Measurements from ENCODE around the gene SUN3.
"Not testable (repeated sequence)": the region's sequence is repeated elsewhere in the genome, so short reads cannot be mapped to it uniquely, and the experiment has no call there.

The SUN3 gene

DNA sequence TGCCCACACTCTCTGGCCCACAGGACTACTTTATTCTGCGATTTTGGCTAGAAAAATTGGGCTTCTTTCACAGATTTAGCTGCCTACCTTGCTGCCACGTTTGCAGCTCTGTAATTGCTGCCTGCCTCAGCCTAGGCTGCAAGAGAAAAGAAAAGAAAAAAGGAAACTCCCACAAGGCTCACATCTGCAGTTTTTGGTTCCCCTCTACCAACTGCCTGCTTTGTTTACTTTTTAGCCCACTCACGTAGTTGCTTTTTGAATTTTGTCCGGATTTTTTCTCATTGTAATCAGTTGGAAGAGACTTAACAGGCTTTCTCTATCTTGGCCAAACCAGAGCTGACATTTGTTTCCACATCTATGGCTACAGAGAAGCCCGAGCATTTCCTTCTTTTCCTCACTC lies 24.3 kb downstream of the SUN3 start:
- Histone ChIP-seq H3K4me2 (ENCODE audit: low read length) (peak overlapping the region; percentile 53), H3K9me2 (ENCODE audit: low read depth, low read length) (no peaks in the 10 kb centered on the region), H3K4me1 (ENCODE audit: insufficient read depth, low read length, severe bottlenecking) (peaks cover 43% of the 10 kb centered on the region), H3K79me2 (ENCODE audit: insufficient read depth, low read length) (no peaks in the 10 kb centered on the region), H3K9me3 (ENCODE audit: low read length) (peaks cover 8% of the 10 kb centered on the region; the same call in 1 of the 2 replicates), H3F3A (ENCODE audit: insufficient read depth, low read length) (no peaks in the 10 kb centered on the region), H3K36me3 (ENCODE audit: insufficient read depth, low read length) (0 out of 2 replicates have a peak, but pooled peaks cover 3% of the 10 kb centered on the region), H3K27ac (ENCODE audit: low read depth, low read length, poor library complexity, severe bottlenecking) (peak overlapping the region; percentile 92), H3K27me3 (ENCODE audit: insufficient read depth, low read length) (no peaks in the 10 kb centered on the region), H4K20me1 (ENCODE audit: insufficient read depth, low read length) (no peaks in the 10 kb centered on the region), H3K4me3 (ENCODE audit: low read depth, low read length, poor library complexity, severe bottlenecking) (peak overlapping the region; percentile 31), H3K9ac (ENCODE audit: low read length) (peak overlapping the region; percentile 49), H2AFZ (ENCODE audit: low read length) (peak overlapping the region; percentile 86)
- TF ChIP-seq, protein P1, sequence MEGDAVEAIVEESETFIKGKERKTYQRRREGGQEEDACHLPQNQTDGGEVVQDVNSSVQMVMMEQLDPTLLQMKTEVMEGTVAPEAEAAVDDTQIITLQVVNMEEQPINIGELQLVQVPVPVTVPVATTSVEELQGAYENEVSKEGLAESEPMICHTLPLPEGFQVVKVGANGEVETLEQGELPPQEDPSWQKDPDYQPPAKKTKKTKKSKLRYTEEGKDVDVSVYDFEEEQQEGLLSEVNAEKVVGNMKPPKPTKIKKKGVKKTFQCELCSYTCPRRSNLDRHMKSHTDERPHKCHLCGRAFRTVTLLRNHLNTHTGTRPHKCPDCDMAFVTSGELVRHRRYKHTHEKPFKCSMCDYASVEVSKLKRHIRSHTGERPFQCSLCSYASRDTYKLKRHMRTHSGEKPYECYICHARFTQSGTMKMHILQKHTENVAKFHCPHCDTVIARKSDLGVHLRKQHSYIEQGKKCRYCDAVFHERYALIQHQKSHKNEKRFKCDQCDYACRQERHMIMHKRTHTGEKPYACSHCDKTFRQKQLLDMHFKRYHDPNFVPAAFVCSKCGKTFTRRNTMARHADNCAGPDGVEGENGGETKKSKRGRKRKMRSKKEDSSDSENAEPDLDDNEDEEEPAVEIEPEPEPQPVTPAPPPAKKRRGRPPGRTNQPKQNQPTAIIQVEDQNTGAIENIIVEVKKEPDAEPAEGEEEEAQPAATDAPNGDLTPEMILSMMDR (IDR thresholded peaks at IDR 0.05; ENCODE audit: low read length) = no peak

DNA sequence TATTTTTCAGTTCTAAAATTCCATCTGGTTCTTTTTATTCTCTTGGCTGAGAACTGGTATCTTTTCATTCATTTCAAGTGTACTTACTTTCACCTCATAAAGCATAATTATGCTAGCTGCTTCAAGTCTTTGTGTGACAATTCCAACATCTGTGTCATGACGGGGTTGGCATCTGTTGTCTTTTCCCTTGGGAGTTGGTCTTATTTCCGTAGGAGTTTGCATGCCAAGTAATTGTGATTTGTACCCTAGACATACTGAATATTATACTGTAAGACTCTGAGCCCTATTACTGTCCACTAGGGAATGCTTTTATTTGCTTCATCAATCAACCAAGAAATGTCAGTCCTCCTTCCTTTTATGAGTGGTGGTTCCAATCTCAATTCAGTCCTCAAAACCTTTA lies 24.9 kb downstream of the SUN3 start:
- H3K9ac ChIP-seq (ENCODE audit: low read length) = peak overlapping the region; percentile 49
- 0 out of 2 replicates have a peak, but pooled peaks cover 3% of the 10 kb centered on the region for H3K36me3 ChIP-seq (ENCODE audit: insufficient read depth, low read length)
- H3K27ac ChIP-seq (ENCODE audit: low read depth, low read length, poor library complexity, severe bottlenecking) = peak overlapping the region; percentile 92
- no peaks in the 10 kb centered on the region for H4K20me1 ChIP-seq (ENCODE audit: insufficient read depth, low read length)
- TF ChIP-seq, protein P1 (IDR thresholded peaks at IDR 0.05; ENCODE audit: low read length) = no peak
- TF ChIP-seq EZH2 (IDR thresholded peaks at IDR 0.05; ENCODE audit: borderline replicate concordance, low read length) = no peak
- H3K4me1 ChIP-seq (ENCODE audit: insufficient read depth, low read length, severe bottlenecking) = peaks cover 43% of the 10 kb centered on the region
- H3K9me3 ChIP-seq (ENCODE audit: low read length) = peaks cover 8% of the 10 kb centered on the region; the same call in 1 of the 2 replicates
- H3K27me3 ChIP-seq (ENCODE audit: insufficient read depth, low read length) = no peaks in the 10 kb centered on the region
- H3K4me2 ChIP-seq (ENCODE audit: low read length) = peak overlapping the region; percentile 53
- peak overlapping the region; percentile 4; the same call in 1 of the 2 replicates for H2AFZ ChIP-seq (ENCODE audit: low read length)
- H3K79me2 ChIP-seq (ENCODE audit: insufficient read depth, low read length) = no peaks in the 10 kb centered on the region
- peak overlapping the region; percentile 31 for H3K4me3 ChIP-seq (ENCODE audit: low read depth, low read length, poor library complexity, severe bottlenecking)
- H3F3A ChIP-seq (ENCODE audit: insufficient read depth, low read length) = no peaks in the 10 kb centered on the region
- H3K9me2 ChIP-seq (ENCODE audit: low read depth, low read length) = no peaks in the 10 kb centered on the region

GRCh38 chr7:48000164-48000563 lies 28.7 kb downstream of the SUN3 start:
- H3K36me3 ChIP-seq (ENCODE audit: insufficient read depth, low read length); H3K9me2 ChIP-seq (ENCODE audit: low read depth, low read length); H3F3A ChIP-seq (ENCODE audit: insufficient read depth, low read length); H3K4me3 ChIP-seq (ENCODE audit: low read depth, low read length, poor library complexity, severe bottlenecking); H4K20me1 ChIP-seq (ENCODE audit: insufficient read depth, low read length); H2AFZ ChIP-seq (ENCODE audit: low read length); H3K27ac ChIP-seq (ENCODE audit: low read depth, low read length, poor library complexity, severe bottlenecking); H3K27me3 ChIP-seq (ENCODE audit: insufficient read depth, low read length); H3K79me2 ChIP-seq (ENCODE audit: insufficient read depth, low read length); H3K9ac ChIP-seq (ENCODE audit: low read length); H3K4me2 ChIP-seq (ENCODE audit: low read length): not testable (repeated sequence)
- H3K4me1 ChIP-seq (ENCODE audit: insufficient read depth, low read length, severe bottlenecking) = peaks cover 21% of the 10 kb centered on the region
- H3K9me3 ChIP-seq (ENCODE audit: low read length) = peaks cover 13% of the 10 kb centered on the region; the same call in 1 of the 2 replicates

DNA sequence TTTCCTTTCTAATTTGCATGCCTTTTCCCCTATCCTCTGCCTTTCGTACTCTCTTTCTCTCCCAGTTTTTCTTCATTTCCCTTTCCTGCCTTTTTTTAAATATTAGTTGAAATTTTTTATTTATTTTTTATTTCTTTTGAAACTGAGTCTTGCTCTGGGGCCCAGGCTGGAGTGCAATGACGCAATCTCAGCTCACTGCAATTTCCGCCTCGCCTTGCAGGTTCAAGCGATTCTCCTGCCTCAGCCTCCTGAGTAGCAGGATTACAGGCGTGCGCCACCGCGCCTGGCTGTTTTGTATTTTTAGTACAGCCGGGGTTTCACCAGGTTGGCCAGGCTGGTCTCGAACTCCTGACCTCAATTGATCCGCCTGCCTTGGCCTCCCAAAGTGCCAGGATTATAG lies 29.5 kb downstream of the SUN3 start:
- Histone ChIP-seq H3K9ac (ENCODE audit: low read length) (no peak overlapping the region), H3K9me3 (ENCODE audit: low read length) (peaks cover 13% of the 10 kb centered on the region; the same call in 1 of the 2 replicates), H3F3A (ENCODE audit: insufficient read depth, low read length) (no peaks in the 10 kb centered on the region), H3K9me2 (ENCODE audit: low read depth, low read length) (no peaks in the 10 kb centered on the region), H3K27ac (ENCODE audit: low read depth, low read length, poor library complexity, severe bottlenecking) (no peak overlapping the region), H3K27me3 (ENCODE audit: insufficient read depth, low read length) (no peaks in the 10 kb centered on the region), H2AFZ (ENCODE audit: low read length) (no peak overlapping the region), H3K36me3 (ENCODE audit: insufficient read depth, low read length) (0 out of 2 replicates have a peak, but pooled peaks cover 3% of the 10 kb centered on the region), H3K4me1 (ENCODE audit: insufficient read depth, low read length, severe bottlenecking) (peaks cover 14% of the 10 kb centered on the region), H4K20me1 (ENCODE audit: insufficient read depth, low read length) (no peaks in the 10 kb centered on the region), H3K79me2 (ENCODE audit: insufficient read depth, low read length) (no peaks in the 10 kb centered on the region), H3K4me3 (ENCODE audit: low read depth, low read length, poor library complexity, severe bottlenecking) (no peak overlapping the region), H3K4me2 (ENCODE audit: low read length) (no peak overlapping the region)
- TF ChIP-seq EZH2 (IDR thresholded peaks at IDR 0.05; ENCODE audit: borderline replicate concordance, low read length) = no peak
- TF ChIP-seq, protein P1 (IDR thresholded peaks at IDR 0.05; ENCODE audit: low read length) = no peak

Data from OCI-LY1 (cell line).